Panc1 (cell line): ENCODE measurements around the gene TSTD2. TPM values are rescaled to one million over a fixed set of nuclear protein-coding genes. Genes with fewer than 3 reads are reported as not detected.
"Not testable (repeated sequence)": the region's sequence is repeated elsewhere in the genome, so short reads cannot be mapped to it uniquely, and the experiment has no call there.

ENCODE experiments used
- ATAC-seq: fragments of 200-7000 bp; cut with Tn5 transposase; 2 replicates; pipeline ENCODE4 v1.9.1; 2020; ENCODE audit warnings: mild to moderate bottlenecking, moderate library complexity
- BruUV-seq: library from RNA; stranded (reverse); fragments of 400-500 nt; replicated peaks from 2 replicates; lab custom pipeline; 2021; lab: Mats Ljungman, UMichigan
- CTCF ChIA-PET: fragments of 300-600 bp; sonication (Branson Sonifier 250); formaldehyde crosslinking; loops from one replicate; lab custom pipeline; 2022; ENCODE audit warnings: antibody characterized with exemption; lab: Charles Lee
- POLR2A ChIA-PET: fragments of 300-600 bp; sonication (Branson Sonifier 250); formaldehyde crosslinking; loops from one replicate; lab custom pipeline; 2022; ENCODE audit warnings: antibody characterized with exemption; lab: Charles Lee
- DNase-seq: peaks from one replicate; pipeline ENCODE4 v3.0.0-alpha.2; 2010; ENCODE audit warnings: low read depth, low spot score
- H3K27ac ChIP-seq: 2 replicates; pipeline ENCODE4 v1.5.1; 2011; ENCODE audit warnings: mild to moderate bottlenecking, low read length, inconsistent platforms
- H3K27me3 ChIP-seq: fragments of 200-500 bp; sonication (Bioruptor generic); 2 replicates; pipeline ENCODE4 v1.6.0; 2014; ENCODE audit warnings: low read length, inconsistent platforms; ENCODE audit not compliant: control insufficient read depth, insufficient read depth
- H3K36me3 ChIP-seq: fragments of 200-500 bp; sonication (Bioruptor generic); 2 replicates; pipeline ENCODE4 v1.5.1; 2014; ENCODE audit warnings: inconsistent platforms, mild to moderate bottlenecking, low read length, moderate library complexity; ENCODE audit not compliant: control insufficient read depth, insufficient read depth
- H3K4me1 ChIP-seq: 2 replicates; pipeline ENCODE4 v1.5.1; 2011; ENCODE audit warnings: inconsistent platforms, mild to moderate bottlenecking, low read length, moderate library complexity; ENCODE audit not compliant: control insufficient read depth, insufficient read depth
- H3K4me3 ChIP-seq, 2 experiments: 2 replicates each; pipeline ENCODE4 v1.5.1; 2011 to 2012; ENCODE audit warnings: low read depth in 2 of 2, low read length in 2 of 2, mild to moderate bottlenecking in 2 of 2, inconsistent platforms in 1 of 2, moderate library complexity in 1 of 2
- H3K9me3 ChIP-seq: fragments of 200-500 bp; sonication (Bioruptor generic); 2 replicates; pipeline ENCODE4 v1.5.1; 2014; ENCODE audit warnings: low read depth, mild to moderate bottlenecking, inconsistent platforms, low read length, moderate library complexity; ENCODE audit not compliant: control insufficient read depth, insufficient read depth
- CTCF ChIP-seq: fragments of 450-650 bp; IDR thresholded peaks from 2 replicates; pipeline ENCODE4 v1.5.1; 2017; ENCODE audit warnings: mild to moderate bottlenecking
- POLR2AphosphoS5 ChIP-seq: IDR thresholded peaks from 2 replicates; pipeline ENCODE4 v1.6.1; 2012; ENCODE audit warnings: mild to moderate bottlenecking, low read depth, low read length, moderate library complexity
- REST ChIP-seq, 2 experiments: IDR thresholded peaks; 2 replicates each; pipeline ENCODE4 v1.6.1; 2011 to 2012; ENCODE audit warnings: low read depth in 2 of 2, control low read depth in 1 of 2, low read length in 1 of 2, mild to moderate bottlenecking in 1 of 2, moderate library complexity in 1 of 2; ENCODE audit not compliant: insufficient read depth in 1 of 2
- SIN3A ChIP-seq: IDR thresholded peaks from 2 replicates; pipeline ENCODE4 v1.6.1; 2012; ENCODE audit warnings: low read depth, mild to moderate bottlenecking, low read length, moderate library complexity, borderline replicate concordance; ENCODE audit not compliant: insufficient read depth
- TCF7L2 ChIP-seq: IDR thresholded peaks from 2 replicates; pipeline ENCODE4 v1.6.1; 2011; ENCODE audit warnings: mild to moderate bottlenecking, low read depth, low read length, inconsistent platforms
- in situ Hi-C: cut with HindIII; loops from 2 replicates; pipeline ENCODE4 v1.10.0; 2016; ENCODE audit warnings: low sequenced_read_pairs, low pct_unique_long_range_greater_than_20kb
- intact Hi-C: fragments of 100-400 bp; cut with micrococcal nuclease; formaldehyde crosslinking; loops from one replicate; pipeline ENCODE4 v1.10.0; 2022; ENCODE audit not compliant: unreplicated experiment
- total RNA-seq: library from RNA; stranded (reverse); gene quantifications from one replicate; pipeline ENCODE4 v1.2.1, GENCODE V29; 2021; ENCODE audit not compliant: unreplicated experiment

Gene TSTD2
- total RNA-seq, 1 experiment from 2014 or later = 10.1 TPM

GRCh38 chr9:97625620-97626019, 7.5 kb downstream of the TSTD2 start:
- no TSS peak for BruUV-seq
- ChIA-PET CTCF (interaction anchor here (0.5 kb wide), 1 partner anchor 28 kb away, joined by 3 read pairs; no protein-coding TSS in a partner anchor), POLR2A (interaction anchor here (0.6 kb wide), 1 partner anchor 10 kb away, joined by 3 read pairs; no protein-coding TSS in a partner anchor)
- in situ Hi-C loops (no loop called here), intact Hi-C loops (no loop called here)
- H3K9me3 ChIP-seq = no peaks in the 10 kb centered on the region
- no peak overlapping the region for H3K4me3 ChIP-seq
- no peak for DNase-seq
- H3K27me3 ChIP-seq = no peaks in the 10 kb centered on the region
- H3K27ac ChIP-seq = no peak overlapping the region
- no peaks in the 10 kb centered on the region; the same call in 1 of the 2 replicates for H3K36me3 ChIP-seq
- ATAC-seq = no peak
- no peak for TF ChIP-seq SIN3A
- TF ChIP-seq CTCF = no peak
- no peak for TF ChIP-seq REST (IDR thresholded peaks at IDR 0.05; ENCODE audit: insufficient read depth in 1 of 2, low read depth in 2 of 2, low read length in 1 of 2)
- TF ChIP-seq POLR2AphosphoS5 = no peak
- no peak for TF ChIP-seq TCF7L2
- no peaks in the 10 kb centered on the region for H3K4me1 ChIP-seq

GRCh38 chr9:97623946-97624345, 9.2 kb downstream of the TSTD2 start:
- no peaks in the 10 kb centered on the region for H3K4me1 ChIP-seq
- DNase-seq (no peak), ATAC-seq (no peak)
- intact Hi-C loops = no loop called here
- H3K36me3 ChIP-seq = no peaks in the 10 kb centered on the region; the same call in 1 of the 2 replicates
- ChIA-PET CTCF (no interaction called here), POLR2A (no interaction called here)
- in situ Hi-C loops = no loop called here
- no peak overlapping the region for H3K4me3 ChIP-seq
- no TSS peak for BruUV-seq
- TF ChIP-seq REST (IDR thresholded peaks at IDR 0.05; ENCODE audit: insufficient read depth in 1 of 2, low read depth in 2 of 2, low read length in 1 of 2) (no peak), POLR2AphosphoS5 (no peak), SIN3A (no peak), CTCF (no peak), TCF7L2 (no peak)
- H3K27me3 ChIP-seq = no peaks in the 10 kb centered on the region
- no peak overlapping the region for H3K27ac ChIP-seq
- H3K9me3 ChIP-seq = no peaks in the 10 kb centered on the region

- H3K27ac ChIP-seq, H3K9me3 ChIP-seq, DNase-seq, H3K27me3 ChIP-seq, H3K36me3 ChIP-seq, CTCF ChIA-PET, H3K4me1 ChIP-seq, intact Hi-C loops, H3K4me3 ChIP-seq, ATAC-seq, in situ Hi-C loops, POLR2A ChIA-PET, BruUV-seq: not testable (repeated sequence)
These were observed 10.7 kb downstream of the TSTD2 start for GRCh38 chr9:97622483-97622882.
